PC-9 (cell line): ENCODE measurements around the gene GANC.

Experiments used
- EZH2 ChIP-seq: fragments of 200-600 bp; sonication (generic); IDR thresholded peaks from 2 replicates; pipeline ENCODE4 v1.8.0; 2017; ENCODE audit warnings: antibody characterized with exemption, low read depth
- TF ChIP-seq, protein P1 (sequence below): fragments of 200-600 bp; sonication (generic); conservative IDR thresholded peaks from 2 replicates; pipeline ENCODE4 v1.6.1; 2017; ENCODE audit warnings: mixed run types, antibody characterized with exemption, mild to moderate bottlenecking, moderate library complexity

DNA sequence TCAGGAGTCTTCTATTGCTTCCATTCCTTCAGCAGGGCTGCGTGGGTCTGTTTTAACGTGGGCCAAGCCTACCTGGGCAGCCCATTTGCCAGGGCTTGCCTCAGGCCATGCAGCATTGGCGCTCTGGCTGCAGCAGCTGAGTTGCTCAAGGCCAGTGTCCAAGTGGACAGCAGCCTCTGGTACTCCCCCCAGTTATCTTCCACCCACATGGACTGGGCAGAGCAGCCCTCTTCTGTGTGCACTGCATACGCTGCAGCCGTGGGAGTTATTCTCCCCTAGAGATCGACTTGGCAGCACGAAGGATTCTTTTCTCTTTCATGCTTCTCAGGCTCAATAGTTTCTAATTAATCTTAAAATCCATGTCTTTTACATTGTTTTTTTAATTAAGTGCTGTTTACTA is 79.4 kb downstream of the GANC start:
- TF ChIP-seq, protein P1, sequence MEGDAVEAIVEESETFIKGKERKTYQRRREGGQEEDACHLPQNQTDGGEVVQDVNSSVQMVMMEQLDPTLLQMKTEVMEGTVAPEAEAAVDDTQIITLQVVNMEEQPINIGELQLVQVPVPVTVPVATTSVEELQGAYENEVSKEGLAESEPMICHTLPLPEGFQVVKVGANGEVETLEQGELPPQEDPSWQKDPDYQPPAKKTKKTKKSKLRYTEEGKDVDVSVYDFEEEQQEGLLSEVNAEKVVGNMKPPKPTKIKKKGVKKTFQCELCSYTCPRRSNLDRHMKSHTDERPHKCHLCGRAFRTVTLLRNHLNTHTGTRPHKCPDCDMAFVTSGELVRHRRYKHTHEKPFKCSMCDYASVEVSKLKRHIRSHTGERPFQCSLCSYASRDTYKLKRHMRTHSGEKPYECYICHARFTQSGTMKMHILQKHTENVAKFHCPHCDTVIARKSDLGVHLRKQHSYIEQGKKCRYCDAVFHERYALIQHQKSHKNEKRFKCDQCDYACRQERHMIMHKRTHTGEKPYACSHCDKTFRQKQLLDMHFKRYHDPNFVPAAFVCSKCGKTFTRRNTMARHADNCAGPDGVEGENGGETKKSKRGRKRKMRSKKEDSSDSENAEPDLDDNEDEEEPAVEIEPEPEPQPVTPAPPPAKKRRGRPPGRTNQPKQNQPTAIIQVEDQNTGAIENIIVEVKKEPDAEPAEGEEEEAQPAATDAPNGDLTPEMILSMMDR, result no peak
- no peak for TF ChIP-seq EZH2
